ENCODE data around the gene HECTD4. TPM values are rescaled to one million over a fixed set of nuclear protein-coding genes. Genes with fewer than 3 reads are reported as not detected.

The HECTD4 gene
- total RNA-seq, 1 experiment from 2014 or later: 54.5 TPM

GRCh38 chr12:112191201-112191600 lies 191.0 kb downstream of the HECTD4 start:
- no peaks in the 10 kb centered on the region for H3K27me3 Mint-ChIP-seq (ENCODE audit: insufficient read depth, unreplicated experiment)
- no peaks in the 10 kb centered on the region for H3K4me1 Mint-ChIP-seq (ENCODE audit: low read depth, unreplicated experiment)
- peaks cover 54% of the 10 kb centered on the region for H3K36me3 Mint-ChIP-seq (ENCODE audit: insufficient read depth, unreplicated experiment)
- intact Hi-C loops (cut with micrococcal nuclease; ENCODE audit: unreplicated experiment): no loop called here
- no TSS peak for BruUV-seq (replicated peaks)
- ChIA-PET POLR2A (no interaction called here), CTCF (no interaction called here)
- no peak for DNase-seq
- H3K4me1 ChIP-seq: no peaks in the 10 kb centered on the region
- no peaks in the 10 kb centered on the region for H3K9me3 ChIP-seq
- no peak overlapping the region for H3K27ac Mint-ChIP-seq (ENCODE audit: unreplicated experiment)
- no peak overlapping the region for H3K4me3 ChIP-seq (ENCODE audit: low read depth, low read length)
- no peaks in the 10 kb centered on the region for H3K27me3 ChIP-seq (replicated peaks; ENCODE audit: control insufficient read depth, insufficient read depth, low read length)
- H3K4me3 Mint-ChIP-seq (ENCODE audit: unreplicated experiment): no peak overlapping the region
- no peak for TF ChIP-seq CTCF (IDR thresholded peaks at IDR 0.05; ENCODE audit: insufficient read depth in 1 of 2, low read depth in 1 of 2, low read length in 1 of 2, severe bottlenecking in 1 of 2, unreplicated experiment in 1 of 2)
- H3K9me3 Mint-ChIP-seq (ENCODE audit: unreplicated experiment): no peaks in the 10 kb centered on the region
- H3K36me3 ChIP-seq (ENCODE audit: control insufficient read depth, insufficient read depth, low read length): peaks cover 1% of the 10 kb centered on the region; the same call in 1 of the 2 replicates

GRCh38 chr12:112190231-112191025 lies 191.8 kb downstream of the HECTD4 start:
- Mint-ChIP-seq H3K27me3 (ENCODE audit: insufficient read depth, unreplicated experiment) (no peaks in the 10 kb centered on the region), H3K4me1 (ENCODE audit: low read depth, unreplicated experiment) (no peaks in the 10 kb centered on the region), H3K27ac (ENCODE audit: unreplicated experiment) (no peak overlapping the region), H3K9me3 (ENCODE audit: unreplicated experiment) (no peaks in the 10 kb centered on the region), H3K4me3 (ENCODE audit: unreplicated experiment) (no peak overlapping the region), H3K36me3 (ENCODE audit: insufficient read depth, unreplicated experiment) (peaks cover 48% of the 10 kb centered on the region)
- no peak for DNase-seq
- Histone ChIP-seq H3K4me1 (no peaks in the 10 kb centered on the region), H3K9me3 (no peaks in the 10 kb centered on the region), H3K36me3 (ENCODE audit: control insufficient read depth, insufficient read depth, low read length) (peaks cover 1% of the 10 kb centered on the region; the same call in 1 of the 2 replicates), H3K27me3 (replicated peaks; ENCODE audit: control insufficient read depth, insufficient read depth, low read length) (no peaks in the 10 kb centered on the region), H3K4me3 (ENCODE audit: low read depth, low read length) (no peak overlapping the region)
- POLR2A ChIA-PET: no interaction called here
- BruUV-seq (replicated peaks): no TSS peak
- no peak for TF ChIP-seq CTCF (IDR thresholded peaks at IDR 0.05; ENCODE audit: insufficient read depth in 1 of 2, low read depth in 1 of 2, low read length in 1 of 2, severe bottlenecking in 1 of 2, unreplicated experiment in 1 of 2)
- CTCF ChIA-PET: interaction anchor here (0.7 kb wide), 1 partner anchor 197 kb away, joined by 3 read pairs; no protein-coding TSS in a partner anchor
- intact Hi-C loops (cut with micrococcal nuclease; ENCODE audit: unreplicated experiment): no loop called here

GRCh38 chr12:112188130-112188830 lies 194.0 kb downstream of the HECTD4 start:
- peaks cover 46% of the 10 kb centered on the region for H3K36me3 Mint-ChIP-seq (ENCODE audit: insufficient read depth, unreplicated experiment)
- TF ChIP-seq CTCF (IDR thresholded peaks at IDR 0.05; ENCODE audit: insufficient read depth in 1 of 2, low read depth in 1 of 2, low read length in 1 of 2, severe bottlenecking in 1 of 2, unreplicated experiment in 1 of 2): no peak
- no peak overlapping the region for H3K4me3 Mint-ChIP-seq (ENCODE audit: unreplicated experiment)
- Histone ChIP-seq H3K36me3 (ENCODE audit: control insufficient read depth, insufficient read depth, low read length) (peaks cover 4% of the 10 kb centered on the region; the same call in 1 of the 2 replicates), H3K4me1 (no peaks in the 10 kb centered on the region), H3K4me3 (ENCODE audit: low read depth, low read length) (no peak overlapping the region), H3K9me3 (no peaks in the 10 kb centered on the region), H3K27me3 (replicated peaks; ENCODE audit: control insufficient read depth, insufficient read depth, low read length) (no peaks in the 10 kb centered on the region)
- no peaks in the 10 kb centered on the region for H3K4me1 Mint-ChIP-seq (ENCODE audit: low read depth, unreplicated experiment)
- no peak for DNase-seq
- no TSS peak for BruUV-seq (replicated peaks)
- intact Hi-C loops (cut with micrococcal nuclease; ENCODE audit: unreplicated experiment): no loop called here
- H3K9me3 Mint-ChIP-seq (ENCODE audit: unreplicated experiment): no peaks in the 10 kb centered on the region
- peak overlapping the region; percentile 55 for H3K27ac Mint-ChIP-seq (ENCODE audit: unreplicated experiment)
- ChIA-PET CTCF (interaction anchor here (0.7 kb wide), 1 partner anchor 10 kb away, joined by 3 read pairs; no protein-coding TSS in a partner anchor), POLR2A (no interaction called here)
- H3K27me3 Mint-ChIP-seq (ENCODE audit: insufficient read depth, unreplicated experiment): no peaks in the 10 kb centered on the region

Data from Caco-2 (cell line).